Caco-2 (cell line): ENCODE measurements around the gene ADORA1. TPM values are rescaled to one million over a fixed set of nuclear protein-coding genes. Genes with fewer than 3 reads are reported as not detected.

Experiments
- BruUV-seq: library from RNA; stranded (reverse); fragments of 400-500 nt; replicated peaks from 2 replicates; lab custom pipeline; 2021; lab: Mats Ljungman, UMichigan
- CTCF ChIA-PET: fragments of 300-600 bp; sonication (Branson Sonifier 250); formaldehyde crosslinking; loops from one replicate; lab custom pipeline; 2022; ENCODE audit warnings: antibody characterized with exemption; lab: Charles Lee
- POLR2A ChIA-PET: fragments of 300-600 bp; sonication (Branson Sonifier 250); formaldehyde crosslinking; loops from one replicate; lab custom pipeline; 2022; ENCODE audit warnings: antibody characterized with exemption; lab: Charles Lee
- DNase-seq, 2 experiments: peaks; one replicate each; pipeline versions ENCODE4 v3.0.0 to v3.0.0-alpha.2; 2020 to 2022
- H3K27me3 ChIP-seq: replicated peaks from 2 replicates; pipeline ENCODE4 v1.6.0; 2011; ENCODE audit warnings: low read length; ENCODE audit not compliant: control insufficient read depth, insufficient read depth
- H3K36me3 ChIP-seq: 2 replicates; pipeline ENCODE4 v1.5.1; 2011; ENCODE audit warnings: low read length; ENCODE audit not compliant: control insufficient read depth, insufficient read depth
- H3K4me1 ChIP-seq: fragments of 250-450 bp; sonication (Bioruptor Pico); 2 replicates; pipeline ENCODE4 v1.5.1; 2020; ENCODE audit warnings: mild to moderate bottlenecking
- H3K4me3 ChIP-seq: 2 replicates; pipeline ENCODE4 v1.5.1; 2011; ENCODE audit warnings: low read depth, mild to moderate bottlenecking, control low read depth, low read length
- H3K9me3 ChIP-seq: fragments of 250-450 bp; sonication (Bioruptor Pico); 2 replicates; pipeline ENCODE4 v1.5.1; 2020; ENCODE audit warnings: mild to moderate bottlenecking, moderate library complexity
- H3K27ac Mint-ChIP-seq: one replicate; pipeline ENCODE4 v1.8.0; 2022; ENCODE audit warnings: mixed read lengths; ENCODE audit not compliant: unreplicated experiment
- H3K27me3 Mint-ChIP-seq: one replicate; pipeline ENCODE4 v1.8.0; 2022; ENCODE audit warnings: mixed read lengths; ENCODE audit not compliant: insufficient read depth, unreplicated experiment
- H3K36me3 Mint-ChIP-seq: one replicate; pipeline ENCODE4 v1.8.0; 2022; ENCODE audit warnings: mild to moderate bottlenecking, mixed read lengths; ENCODE audit not compliant: insufficient read depth, unreplicated experiment
- H3K4me1 Mint-ChIP-seq: one replicate; pipeline ENCODE4 v1.8.0; 2022; ENCODE audit warnings: low read depth, mixed read lengths; ENCODE audit not compliant: unreplicated experiment
- H3K4me3 Mint-ChIP-seq: one replicate; pipeline ENCODE4 v1.8.0; 2022; ENCODE audit warnings: mild to moderate bottlenecking, moderate library complexity, mixed read lengths; ENCODE audit not compliant: unreplicated experiment
- H3K9me3 Mint-ChIP-seq: one replicate; pipeline ENCODE4 v1.8.0; 2022; ENCODE audit warnings: mixed read lengths; ENCODE audit not compliant: unreplicated experiment
- intact Hi-C: fragments of 100-400 bp; cut with micrococcal nuclease; formaldehyde crosslinking; loops from one replicate; pipeline ENCODE4 v1.10.0; 2022; ENCODE audit not compliant: unreplicated experiment
- total RNA-seq: library from RNA; stranded (reverse); gene quantifications from 2 replicates; pipeline ENCODE4 v1.2.3, GENCODE V29; 2022
- TF ChIP-seq, protein P1 (sequence below), 2 experiments: fragments of 200-600 bp in 1 of 2; IDR thresholded peaks; 1 replicate in 1 of 2; 2 replicates in 1 of 2; pipeline versions ENCODE4 v1.5.1 to v1.8.0; 2011 to 2022; ENCODE audit warnings: antibody characterized with exemption in 1 of 2, control low read depth in 1 of 2, inconsistent platforms in 1 of 2, low read depth in 1 of 2, low read length in 1 of 2, mild to moderate bottlenecking in 1 of 2, moderate library complexity in 1 of 2; ENCODE audit not compliant: insufficient read depth in 1 of 2, severe bottlenecking in 1 of 2, unreplicated experiment in 1 of 2

ADORA1 gene
- total RNA-seq, 1 experiment from 2014 or later = 46.0 TPM

DNA sequence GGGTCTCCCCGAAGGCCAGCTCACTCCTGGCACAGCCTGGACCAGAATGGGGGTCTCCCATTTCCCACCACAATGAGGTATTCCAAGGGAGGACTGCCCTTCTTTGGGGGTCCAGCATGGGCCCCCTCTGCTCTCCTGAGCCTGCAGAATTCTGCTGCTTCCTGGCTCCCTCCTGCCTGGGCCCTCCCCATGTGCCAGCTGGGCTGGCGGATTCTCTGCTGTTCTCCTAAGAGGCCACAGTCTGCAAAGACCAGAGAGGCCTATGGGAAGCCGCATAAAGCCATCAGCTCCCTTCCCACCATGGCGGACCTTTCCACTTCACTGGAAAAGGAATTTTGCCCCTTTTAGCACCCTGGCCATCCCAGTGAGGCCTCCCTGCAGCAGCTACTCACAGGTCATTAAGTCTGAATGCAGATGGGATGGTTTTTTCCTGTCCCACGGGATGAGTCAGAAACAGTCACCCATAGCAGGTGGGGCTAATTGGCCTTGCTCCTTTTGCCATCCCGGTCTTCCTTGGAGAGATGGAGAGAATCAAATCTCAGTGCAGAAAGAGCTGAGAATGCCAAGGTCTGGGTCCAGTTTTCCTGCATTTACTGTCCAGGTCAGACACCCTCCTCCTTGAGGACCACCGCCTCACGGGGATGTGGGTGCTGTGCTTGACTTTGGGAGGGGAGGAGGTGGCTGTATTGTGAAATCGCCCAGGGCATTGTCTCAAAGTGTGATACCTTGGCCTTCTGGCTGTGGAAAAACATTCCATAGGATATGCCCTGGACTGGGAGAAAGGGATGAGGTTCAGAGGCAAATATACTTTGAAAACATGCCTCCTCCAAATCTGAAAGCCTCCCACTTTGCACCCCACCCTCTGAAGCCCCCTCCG lies 24.9 kb downstream of the ADORA1 start:
- no peaks in the 10 kb centered on the region for H3K27me3 Mint-ChIP-seq
- Histone ChIP-seq H3K4me1 (peaks cover 25% of the 10 kb centered on the region), H3K36me3 (no peaks in the 10 kb centered on the region), H3K27me3 (no peaks in the 10 kb centered on the region), H3K9me3 (no peaks in the 10 kb centered on the region), H3K4me3 (no peak overlapping the region)
- no peak overlapping the region for H3K4me3 Mint-ChIP-seq
- H3K9me3 Mint-ChIP-seq = no peaks in the 10 kb centered on the region
- peaks cover 32% of the 10 kb centered on the region for H3K4me1 Mint-ChIP-seq
- DNase-seq = no peak
- BruUV-seq = no TSS peak
- intact Hi-C loops = no loop called here
- TF ChIP-seq, protein P1, sequence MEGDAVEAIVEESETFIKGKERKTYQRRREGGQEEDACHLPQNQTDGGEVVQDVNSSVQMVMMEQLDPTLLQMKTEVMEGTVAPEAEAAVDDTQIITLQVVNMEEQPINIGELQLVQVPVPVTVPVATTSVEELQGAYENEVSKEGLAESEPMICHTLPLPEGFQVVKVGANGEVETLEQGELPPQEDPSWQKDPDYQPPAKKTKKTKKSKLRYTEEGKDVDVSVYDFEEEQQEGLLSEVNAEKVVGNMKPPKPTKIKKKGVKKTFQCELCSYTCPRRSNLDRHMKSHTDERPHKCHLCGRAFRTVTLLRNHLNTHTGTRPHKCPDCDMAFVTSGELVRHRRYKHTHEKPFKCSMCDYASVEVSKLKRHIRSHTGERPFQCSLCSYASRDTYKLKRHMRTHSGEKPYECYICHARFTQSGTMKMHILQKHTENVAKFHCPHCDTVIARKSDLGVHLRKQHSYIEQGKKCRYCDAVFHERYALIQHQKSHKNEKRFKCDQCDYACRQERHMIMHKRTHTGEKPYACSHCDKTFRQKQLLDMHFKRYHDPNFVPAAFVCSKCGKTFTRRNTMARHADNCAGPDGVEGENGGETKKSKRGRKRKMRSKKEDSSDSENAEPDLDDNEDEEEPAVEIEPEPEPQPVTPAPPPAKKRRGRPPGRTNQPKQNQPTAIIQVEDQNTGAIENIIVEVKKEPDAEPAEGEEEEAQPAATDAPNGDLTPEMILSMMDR (IDR thresholded peaks at IDR 0.05; ENCODE audit: insufficient read depth in 1 of 2, low read depth in 1 of 2, low read length in 1 of 2, severe bottlenecking in 1 of 2, unreplicated experiment in 1 of 2) = no peak
- CTCF ChIA-PET = interaction anchor here (1.8 kb wide), 1 partner anchor 20 kb away, joined by 4 read pairs; no protein-coding TSS in a partner anchor
- peaks cover 5% of the 10 kb centered on the region for H3K36me3 Mint-ChIP-seq
- no peak overlapping the region for H3K27ac Mint-ChIP-seq
- POLR2A ChIA-PET = interaction anchor here (0.5 kb wide), 1 partner anchor 9 kb away, joined by 3 read pairs; no protein-coding TSS in a partner anchor

DNA sequence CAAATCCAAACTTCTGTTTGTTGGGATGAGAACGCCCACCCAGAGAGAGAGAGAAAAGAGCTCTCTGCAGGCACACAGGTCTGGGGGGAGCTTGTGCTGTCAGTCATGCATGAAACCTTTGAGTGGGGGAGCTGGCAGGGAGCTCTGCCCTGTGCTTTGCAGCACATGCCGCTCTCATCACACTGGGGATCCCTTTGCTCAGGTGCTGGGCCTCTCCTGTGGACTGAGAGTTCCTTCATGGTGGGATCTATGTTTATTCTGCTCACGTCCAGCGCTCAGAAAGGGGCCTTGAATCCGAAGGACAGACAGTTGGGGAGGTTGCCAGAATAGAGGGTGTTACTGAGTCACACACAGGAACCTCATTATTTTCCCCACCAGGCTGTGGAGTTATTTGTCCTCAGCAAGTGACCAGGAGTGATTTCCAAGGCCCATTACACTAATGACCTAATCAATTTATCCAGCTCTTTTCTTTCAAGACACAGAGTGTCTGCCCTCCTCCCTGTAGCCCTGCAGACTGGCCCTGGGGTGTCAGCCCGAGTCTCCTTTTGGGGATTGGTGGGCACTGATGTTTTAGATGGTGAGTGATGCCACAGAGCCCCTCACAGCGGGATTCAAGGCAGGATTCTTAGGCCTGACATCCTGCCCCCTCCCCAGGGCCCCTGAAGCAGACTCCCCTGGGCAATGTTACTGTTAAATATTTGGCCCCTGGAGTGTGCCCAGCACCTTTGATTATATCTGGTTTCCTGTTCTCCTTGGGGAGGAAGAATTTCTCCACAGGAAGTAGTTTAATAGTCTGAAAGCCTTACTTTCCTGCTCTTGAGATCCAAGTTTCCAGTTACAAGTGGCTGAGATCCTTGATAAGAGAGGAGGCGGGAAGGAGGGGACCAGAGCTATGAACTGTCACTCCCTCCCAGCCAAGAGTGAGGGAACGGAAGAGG lies 25.8 kb downstream of the ADORA1 start:
- TF ChIP-seq, protein P1 (IDR thresholded peaks at IDR 0.05; ENCODE audit: insufficient read depth in 1 of 2, low read depth in 1 of 2, low read length in 1 of 2, severe bottlenecking in 1 of 2, unreplicated experiment in 1 of 2) = no peak
- no peak for DNase-seq
- Histone ChIP-seq H3K27me3 (no peaks in the 10 kb centered on the region), H3K36me3 (no peaks in the 10 kb centered on the region), H3K4me3 (no peak overlapping the region), H3K9me3 (no peaks in the 10 kb centered on the region), H3K4me1 (peaks cover 25% of the 10 kb centered on the region)
- ChIA-PET CTCF (no interaction called here), POLR2A (interaction anchor here (0.5 kb wide), 1 partner anchor 8 kb away, joined by 3 read pairs; no protein-coding TSS in a partner anchor)
- intact Hi-C loops = no loop called here
- H3K27me3 Mint-ChIP-seq = no peaks in the 10 kb centered on the region
- H3K36me3 Mint-ChIP-seq = peaks cover 13% of the 10 kb centered on the region
- no TSS peak for BruUV-seq
- H3K4me1 Mint-ChIP-seq = peaks cover 32% of the 10 kb centered on the region
- H3K4me3 Mint-ChIP-seq = no peak overlapping the region
- H3K27ac Mint-ChIP-seq = no peak overlapping the region
- H3K9me3 Mint-ChIP-seq = peaks cover 7% of the 10 kb centered on the region
